ENCODE data around the gene TET2. TPM values are rescaled to one million over a fixed set of nuclear protein-coding genes. Genes with fewer than 3 reads are reported as not detected.

The TET2 gene
- total and polyA plus RNA-seq, 2 of the 4 experiments (the other 2 are of a cell fraction), result 5.6 to 25.3 TPM

DNA sequence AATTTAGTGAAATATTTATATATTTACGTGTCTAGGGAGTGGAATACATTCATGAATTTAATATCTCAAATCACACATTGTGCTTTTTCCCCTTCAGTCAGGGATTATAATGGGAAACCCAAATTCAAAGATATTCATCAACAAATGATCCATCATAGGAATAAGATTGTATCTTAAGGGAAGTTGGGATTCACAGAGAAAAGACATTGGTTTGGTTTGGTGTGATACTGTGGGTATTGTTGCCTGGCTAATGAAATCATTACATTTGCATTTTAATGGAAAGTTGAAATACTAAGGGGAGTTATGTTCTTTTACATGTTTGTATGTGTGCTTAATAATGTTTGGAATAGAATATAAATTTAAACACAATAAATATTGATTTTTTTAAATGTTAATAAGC is 1.7 kb downstream of the TET2 start:
- ChIA-PET POLR2A (ENCODE audit: unreplicated experiment) (interaction anchor here (0.6 kb wide), 1 partner anchor 551 kb away, joined by 5 read pairs; no protein-coding TSS in a partner anchor), CTCF (interaction anchor here (0.6 kb wide), 1 partner anchor 326 kb away, joined by 3 read pairs; the partner anchor contains the start of gene PPA2)
- Histone ChIP-seq H3K27ac (ENCODE audit: insufficient read depth, low read length) (no peak overlapping the region), H2AK9ac (replicated peaks; ENCODE audit: low read depth, low read length, poor library complexity) (no peak overlapping the region), H3K27me3 (ENCODE audit: control insufficient read depth, insufficient read depth, low read length) (no peaks in the 10 kb centered on the region), H3K56ac (ENCODE audit: extremely low read depth, insufficient read depth, low read length) (0 out of 2 replicates have a peak overlapping the region, but pooled peaks have one; percentile 10), H3K9me1 (ENCODE audit: insufficient read depth, low read length) (no peaks in the 10 kb centered on the region; the same call in 1 of the 2 replicates), H4K5ac (ENCODE audit: low read depth, low read length) (no peak overlapping the region), H2BK15ac (ENCODE audit: low read depth, low read length) (no peak overlapping the region), H3K79me1 (ENCODE audit: low read depth in 1 of 2, low read length in 2 of 2) (peaks cover 3 to 33% of the 10 kb centered on the region in 2 experiments), H4K20me1 (ENCODE audit: insufficient read depth, low read length) (peaks cover 16% of the 10 kb centered on the region; the same call in 1 of the 2 replicates), H3K9me3 (ENCODE audit: control insufficient read depth, insufficient read depth, low read length) (no peaks in the 10 kb centered on the region), H4K8ac (ENCODE audit: low read depth in 2 of 2, low read length in 2 of 2) (no peak overlapping the region), H3K18ac (ENCODE audit: low read depth, low read length) (no peak overlapping the region), H3K4ac (ENCODE audit: low read depth, low read length) (no peak overlapping the region), H3K4me3 (ENCODE audit: insufficient read depth, low read depth, low read length) (peak overlapping the region; percentile 94), H2BK5ac (ENCODE audit: low read depth, low read length, poor library complexity, severe bottlenecking) (peak overlapping the region; percentile 75), H3K4me1 (ENCODE audit: control insufficient read depth, insufficient read depth, low read length) (0 out of 2 replicates have a peak, but pooled peaks cover 2% of the 10 kb centered on the region), H3K14ac (replicated peaks; ENCODE audit: low read depth, low read length) (0 out of 2 replicates have a peak overlapping the region, but pooled peaks have one; percentile 42), H3K36me3 (ENCODE audit: control insufficient read depth, insufficient read depth, low read length) (no peaks in the 10 kb centered on the region), H2BK20ac (ENCODE audit: low read depth, low read length) (no peak overlapping the region), H2AK5ac (ENCODE audit: low read depth, low read length) (no peak overlapping the region), H3K9ac (ENCODE audit: low read depth, low read length) (peak overlapping the region; percentile 100), H2BK120ac (ENCODE audit: low read depth, low read length) (no peak overlapping the region), H2AFZ (replicated peaks; ENCODE audit: low read length, poor library complexity) (no peak overlapping the region), H4K91ac (ENCODE audit: insufficient read depth, low read depth, low read length) (no peak overlapping the region), H3K23ac (ENCODE audit: low read depth, low read length) (peak overlapping the region; percentile 62; the same call in 1 of the 2 replicates), H3K4me2 (ENCODE audit: low read depth, low read length) (peak overlapping the region; percentile 97)
- TF ChIP-seq USF2 (IDR thresholded peaks at IDR 0.05; ENCODE audit: low read depth, low read length) (no peak), POLR2A (IDR thresholded peaks at IDR 0.05; ENCODE audit: low read depth, low read length) (no peak)
- no CpG with 5 or more reads among the region's 1 CpG for WGBS, 2 experiments (ENCODE audit: extremely low coverage in 2 of 2, insufficient read length in 1 of 2)
- no peak for DNase-seq
- no peak for ATAC-seq (ENCODE audit: low read depth)
- dilution Hi-C loops (cut with HindIII; ENCODE audit: low sequenced_read_pairs, unreplicated experiment), result no loop called here
- in situ Hi-C loops (cut with MboI; ENCODE audit: low sequenced_read_pairs), result no loop called here
- BruUV-seq (replicated peaks), result no TSS peak
- intact Hi-C loops (cut with micrococcal nuclease), result loop anchor here (5.0 to 10.0 kb wide), 2 partner anchors 44 to 556 kb away; partner anchors contain the start of genes GSTCD and INTS12
